Choroid plexus epithelial cell (primary cell): Measurements from ENCODE around the gene SH3BGRL2.

ENCODE experiments used
- DNase-seq: peaks from one replicate; pipeline ENCODE4 v3.0.0-alpha.2; 2010; ENCODE audit warnings: low read depth
- H3K4me3 ChIP-seq: 2 replicates; pipeline ENCODE4 v1.5.1; 2011; ENCODE audit warnings: low read depth, mild to moderate bottlenecking, control low read depth, low read length, moderate library complexity
- TF ChIP-seq, protein P1 (sequence below): conservative IDR thresholded peaks from 2 replicates; pipeline ENCODE4 v1.5.1; 2011; ENCODE audit warnings: low read depth, mild to moderate bottlenecking, control low read depth, inconsistent platforms, low read length, moderate library complexity

Gene SH3BGRL2

DNA sequence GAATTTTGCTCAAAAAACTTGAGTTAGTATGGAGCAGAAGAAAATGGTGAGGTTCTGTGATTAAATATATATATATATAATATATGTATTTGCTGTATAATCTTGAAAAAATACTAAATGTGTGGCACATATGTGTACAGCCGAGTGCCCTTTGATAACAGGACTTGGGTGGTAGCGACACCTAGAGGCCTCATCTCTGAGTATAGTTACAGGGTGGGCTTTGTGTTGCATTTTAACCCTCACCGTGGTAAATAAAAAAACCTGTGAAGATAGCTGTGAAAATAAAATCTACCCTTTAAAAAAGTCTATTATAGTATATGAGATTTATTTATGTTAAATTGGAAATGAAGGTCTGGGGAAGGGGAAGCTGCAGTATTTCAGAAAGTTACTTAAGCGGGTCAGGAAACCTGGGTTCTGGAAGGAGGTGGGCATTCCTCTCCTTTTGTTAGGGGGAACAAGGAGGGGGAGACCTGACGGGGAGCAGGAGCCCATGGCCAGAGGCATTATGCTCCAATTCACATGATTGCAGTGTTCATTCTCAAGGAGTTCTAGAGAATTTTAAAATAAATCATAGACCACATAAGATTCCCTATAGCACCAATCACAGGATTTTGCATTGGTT is 82.7 kb downstream of the SH3BGRL2 start:
- TF ChIP-seq, protein P1, sequence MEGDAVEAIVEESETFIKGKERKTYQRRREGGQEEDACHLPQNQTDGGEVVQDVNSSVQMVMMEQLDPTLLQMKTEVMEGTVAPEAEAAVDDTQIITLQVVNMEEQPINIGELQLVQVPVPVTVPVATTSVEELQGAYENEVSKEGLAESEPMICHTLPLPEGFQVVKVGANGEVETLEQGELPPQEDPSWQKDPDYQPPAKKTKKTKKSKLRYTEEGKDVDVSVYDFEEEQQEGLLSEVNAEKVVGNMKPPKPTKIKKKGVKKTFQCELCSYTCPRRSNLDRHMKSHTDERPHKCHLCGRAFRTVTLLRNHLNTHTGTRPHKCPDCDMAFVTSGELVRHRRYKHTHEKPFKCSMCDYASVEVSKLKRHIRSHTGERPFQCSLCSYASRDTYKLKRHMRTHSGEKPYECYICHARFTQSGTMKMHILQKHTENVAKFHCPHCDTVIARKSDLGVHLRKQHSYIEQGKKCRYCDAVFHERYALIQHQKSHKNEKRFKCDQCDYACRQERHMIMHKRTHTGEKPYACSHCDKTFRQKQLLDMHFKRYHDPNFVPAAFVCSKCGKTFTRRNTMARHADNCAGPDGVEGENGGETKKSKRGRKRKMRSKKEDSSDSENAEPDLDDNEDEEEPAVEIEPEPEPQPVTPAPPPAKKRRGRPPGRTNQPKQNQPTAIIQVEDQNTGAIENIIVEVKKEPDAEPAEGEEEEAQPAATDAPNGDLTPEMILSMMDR: peak; percentile 81
- peak; percentile 72 for DNase-seq

DNA sequence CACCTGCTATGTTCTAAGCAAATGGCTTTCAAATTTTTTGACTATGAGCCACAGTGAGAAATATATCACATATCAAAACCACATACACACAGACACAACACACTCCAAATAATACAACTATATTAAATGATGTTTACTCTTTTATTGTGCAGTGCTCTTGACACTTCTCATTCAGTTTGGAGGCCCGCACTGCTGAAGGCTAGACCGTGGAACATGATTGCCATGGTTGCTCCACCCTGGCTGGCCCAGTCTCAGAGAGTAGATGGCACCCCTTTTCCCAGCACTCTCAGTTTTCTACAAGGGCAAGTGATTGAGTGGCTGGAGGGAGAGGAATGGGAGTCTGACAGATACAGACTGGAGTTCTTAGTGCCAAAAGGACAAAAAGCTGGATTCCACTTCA is 86.9 kb downstream of the SH3BGRL2 start:
- no peak for DNase-seq
- no peak overlapping the region for H3K4me3 ChIP-seq
- TF ChIP-seq, protein P1: no peak

More for the DNA sequence above, 82.7 kb downstream of the SH3BGRL2 start:
- H3K4me3 ChIP-seq: no peak overlapping the region

DNA sequence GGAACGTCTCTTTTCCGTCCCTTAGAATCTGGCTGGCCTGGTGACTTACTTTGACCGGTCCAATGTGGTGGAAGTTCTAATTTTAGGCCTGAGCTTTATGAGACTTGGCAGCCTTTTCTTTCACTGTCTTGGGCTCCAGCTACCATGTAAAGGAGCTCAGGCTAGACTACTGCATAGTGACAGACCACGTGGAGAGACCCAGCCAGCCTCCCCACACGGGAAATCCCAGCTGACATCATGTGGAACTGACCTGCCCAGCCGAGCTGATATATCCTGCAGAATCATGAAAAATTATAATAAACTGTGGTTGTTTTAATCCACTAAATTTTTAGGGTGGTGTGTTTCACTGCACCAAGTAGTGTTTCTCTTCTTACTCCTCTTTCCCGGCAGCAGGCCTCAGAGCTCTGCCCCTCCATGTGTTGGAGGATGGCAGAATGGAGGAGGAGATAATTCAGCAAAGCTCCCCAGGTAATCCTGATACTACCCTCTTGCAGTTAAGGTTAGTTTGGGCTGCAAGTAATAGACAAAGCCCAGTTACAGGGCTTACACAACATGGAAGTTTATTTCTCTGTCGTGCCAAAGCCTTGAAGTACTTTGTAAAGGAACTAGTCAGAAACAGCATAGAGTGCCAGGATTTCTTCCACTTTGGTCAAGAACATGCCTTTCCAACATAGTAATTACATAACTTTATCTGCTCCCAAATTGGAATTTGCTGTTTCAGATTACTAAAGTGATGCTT is 87.5 kb downstream of the SH3BGRL2 start:
- DNase-seq: no peak
- TF ChIP-seq, protein P1: no peak
- H3K4me3 ChIP-seq: no peak overlapping the region

DNA sequence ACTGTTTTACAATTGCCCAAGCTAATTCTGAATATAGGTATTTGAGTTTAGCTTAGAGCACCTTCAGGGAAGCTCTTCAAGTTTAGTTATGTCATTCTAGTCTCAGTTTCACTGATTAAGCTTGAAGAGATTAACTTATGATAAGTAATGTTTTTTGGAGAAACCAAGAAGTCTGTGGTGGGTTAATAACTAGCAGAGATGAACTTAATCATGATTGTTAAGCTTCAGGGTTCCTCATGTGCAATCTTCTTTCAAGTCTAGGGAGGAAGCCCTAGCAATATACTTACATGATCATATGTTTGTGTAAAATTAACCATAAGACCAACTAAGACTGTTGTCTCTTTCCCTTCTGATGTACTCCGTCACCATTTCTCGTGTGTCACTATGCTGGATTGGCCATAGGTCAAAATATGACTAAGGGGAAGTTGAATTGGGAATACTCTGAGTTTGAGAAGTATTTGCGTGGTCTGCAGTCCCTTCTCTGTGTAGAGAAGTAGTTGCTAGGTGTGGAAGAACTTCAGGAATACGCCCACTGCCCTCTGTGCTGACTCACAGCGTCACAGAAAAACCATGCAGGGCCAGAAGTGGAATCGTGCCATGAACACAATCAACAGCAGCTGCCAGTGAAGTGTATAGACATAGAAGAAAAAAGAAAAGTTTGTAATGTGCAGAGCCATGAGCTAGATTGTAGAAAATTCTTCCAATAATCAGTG is 88.3 kb downstream of the SH3BGRL2 start:
- DNase-seq: peak; percentile 55
- TF ChIP-seq, protein P1: no peak

DNA sequence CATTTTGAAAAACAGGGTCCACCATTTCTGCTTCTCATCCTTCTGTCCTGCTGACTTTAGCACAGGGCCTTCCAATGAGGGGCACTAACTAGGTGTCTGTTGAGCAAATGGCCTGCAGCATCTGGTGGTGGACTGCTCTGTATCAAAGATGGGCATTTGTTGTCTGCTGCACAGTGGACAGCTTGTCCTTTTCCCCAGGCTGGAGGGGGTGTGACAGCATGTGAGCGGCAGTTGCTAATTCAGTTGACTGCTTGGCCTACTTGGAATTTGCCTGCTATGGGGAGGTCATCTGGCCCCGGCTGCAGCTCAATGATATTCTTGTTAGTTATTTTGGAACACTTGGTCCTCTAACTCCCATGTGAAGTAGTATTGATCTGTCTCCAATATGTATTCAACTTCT is 93.7 kb downstream of the SH3BGRL2 start:
- DNase-seq: no peak
- TF ChIP-seq, protein P1: no peak

More for the DNA sequence above, 88.3 kb downstream of the SH3BGRL2 start:
- no peak overlapping the region for H3K4me3 ChIP-seq

DNA sequence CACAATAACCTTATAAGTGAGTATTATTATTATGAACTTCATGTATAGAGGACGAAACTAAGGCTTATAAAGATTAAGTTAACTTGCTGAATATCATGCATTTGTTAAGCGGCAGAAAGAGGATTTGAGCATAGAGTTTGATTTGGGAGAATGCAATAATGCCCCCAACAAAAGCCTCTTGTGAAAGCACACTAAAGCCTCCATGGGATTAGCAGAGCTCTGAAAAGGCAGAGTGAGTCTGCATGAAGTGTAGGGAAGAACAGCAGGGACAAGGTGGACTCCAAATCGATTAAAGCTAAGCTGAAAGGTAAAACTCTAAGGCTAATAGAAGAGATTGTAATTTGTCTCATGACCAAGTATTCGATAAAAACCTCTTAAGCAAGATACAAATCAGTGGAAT is 100.3 kb downstream of the SH3BGRL2 start:
- no peak for DNase-seq
- H3K4me3 ChIP-seq: no peak overlapping the region
- TF ChIP-seq, protein P1: no peak

More for the DNA sequence above, 93.7 kb downstream of the SH3BGRL2 start:
- no peak overlapping the region for H3K4me3 ChIP-seq
